ENCODE results near the gene PRKG1.

DNA sequence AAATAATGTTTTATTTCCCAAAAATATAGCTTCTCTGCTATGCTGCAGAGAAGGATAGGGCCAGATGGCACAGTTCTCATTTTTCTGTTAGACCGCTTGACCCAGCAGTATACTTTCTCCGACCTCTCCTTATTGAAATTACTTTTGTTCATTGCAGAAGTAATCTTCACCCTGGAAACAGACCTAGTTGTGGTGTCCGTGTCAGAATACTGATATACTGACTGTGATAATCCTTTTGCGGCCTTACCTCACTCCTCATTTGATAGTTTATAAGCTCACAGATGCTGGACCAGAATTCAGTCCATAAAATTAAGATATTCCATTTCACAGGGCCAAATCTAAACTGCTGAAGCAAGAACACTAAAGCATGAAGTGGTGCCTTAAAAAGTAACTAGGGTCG is 979.2 kb downstream of the PRKG1 start:
- TF ChIP-seq POLR2A (IDR thresholded peaks at IDR 0.05; ENCODE audit: low read depth, low read length) = no peak
- no peak for TF ChIP-seq POLR2AphosphoS5 (IDR thresholded peaks at IDR 0.05; ENCODE audit: low read depth, low read length)
- TF ChIP-seq TAF1 (IDR thresholded peaks at IDR 0.05; ENCODE audit: borderline replicate concordance, low read depth, low read length) = no peak
